Hepatocyte (in vitro differentiated cells): ENCODE data around the gene CERK. TPM values are rescaled to one million over a fixed set of nuclear protein-coding genes. Genes with fewer than 3 reads are reported as not detected.
A peak's percentile ranks its signal among the peaks of the same experiment; 100 is the strongest.

Source experiments
- DNase-seq: peaks from one replicate; pipeline ENCODE4 v3.0.0-alpha.2; 2016; ENCODE audit warnings: low spot score
- H2AFZ ChIP-seq: fragments of 200-600 bp; sonication (generic); 2 replicates; pipeline ENCODE4 v1.6.0; 2016; ENCODE audit warnings: antibody characterized with exemption, mild to moderate bottlenecking
- H3K27ac ChIP-seq: fragments of 200-600 bp; sonication (generic); 2 replicates; pipeline ENCODE4 v1.5.1; 2016; ENCODE audit warnings: mild to moderate bottlenecking
- H3K27me3 ChIP-seq: fragments of 200-600 bp; sonication (generic); 2 replicates; pipeline ENCODE4 v1.6.1; 2016
- H3K36me3 ChIP-seq: fragments of 200-600 bp; sonication (generic); replicated peaks from 2 replicates; pipeline ENCODE4 v1.5.1; 2016; ENCODE audit warnings: low read depth; ENCODE audit not compliant: insufficient read depth
- H3K4me1 ChIP-seq: fragments of 200-600 bp; sonication (generic); 2 replicates; pipeline ENCODE4 v1.5.1; 2016; ENCODE audit warnings: mild to moderate bottlenecking, moderate library complexity; ENCODE audit not compliant: insufficient read depth
- H3K4me2 ChIP-seq: fragments of 200-600 bp; sonication (generic); 2 replicates; pipeline ENCODE4 v1.6.0; 2016
- H3K4me3 ChIP-seq: fragments of 200-600 bp; sonication (generic); 2 replicates; pipeline ENCODE4 v1.5.1; 2016; ENCODE audit warnings: mild to moderate bottlenecking
- H3K79me2 ChIP-seq: fragments of 200-600 bp; sonication (generic); 2 replicates; pipeline ENCODE4 v1.6.0; 2017; ENCODE audit warnings: mild to moderate bottlenecking
- H3K9me2 ChIP-seq: fragments of 200-600 bp; sonication (generic); replicated peaks from 2 replicates; pipeline ENCODE4 v1.6.0; 2017; ENCODE audit warnings: mild to moderate bottlenecking; ENCODE audit not compliant: insufficient read depth
- H3K9me3 ChIP-seq: fragments of 200-600 bp; sonication (generic); 2 replicates; pipeline ENCODE4 v1.5.1; 2016; ENCODE audit warnings: low read depth, mild to moderate bottlenecking
- H4K20me1 ChIP-seq: fragments of 200-600 bp; sonication (generic); 2 replicates; pipeline ENCODE4 v1.6.0; 2016; ENCODE audit warnings: mild to moderate bottlenecking; ENCODE audit not compliant: insufficient read depth, poor library complexity, severe bottlenecking
- EZH2 ChIP-seq: fragments of 200-600 bp; sonication (generic); IDR thresholded peaks from 2 replicates; pipeline ENCODE4 v1.6.1; 2016; ENCODE audit warnings: antibody characterized with exemption, mild to moderate bottlenecking, borderline replicate concordance
- EZH2phosphoT487 ChIP-seq: fragments of 200-600 bp; sonication (generic); IDR thresholded peaks from one replicate; pipeline ENCODE4 v1.6.1; 2018; ENCODE audit warnings: antibody characterized with exemption, mild to moderate bottlenecking, low read depth, moderate library complexity; ENCODE audit not compliant: unreplicated experiment, severe bottlenecking
- WGBS: methylation state at CpG from one replicate; pipeline ENCODE4 v1.1.6; 2016; ENCODE audit warnings: low lambda C conversion rate; ENCODE audit errors: missing lambda C conversion rate; 5-methylcytosine and 5-hydroxymethylcytosine counted together
- polyA plus RNA-seq: library from polyadenylated mRNA; unstranded; fragments of >200 nt; fragmentation: Nextera tagmentation; extraction: Ambion mirVana; gene quantifications from 2 replicates; pipeline ENCODE4 v1.2.1, GENCODE V29; 2016
- total RNA-seq: library from RNA; depleted of rRNA; stranded (reverse); fragments of >200 nt; gene quantifications from 2 replicates; pipeline ENCODE4 v1.2.3, GENCODE V29; 2014
- TF ChIP-seq, protein P1 (sequence below): fragments of 200-600 bp; sonication (generic); IDR thresholded peaks from 2 replicates; pipeline ENCODE4 v1.5.1; 2016; ENCODE audit warnings: antibody characterized with exemption, mild to moderate bottlenecking; ENCODE audit not compliant: poor library complexity

Gene CERK
- total and polyA plus RNA-seq, 2 experiments from 2014 or later = 38.6 to 59.0 TPM

DNA sequence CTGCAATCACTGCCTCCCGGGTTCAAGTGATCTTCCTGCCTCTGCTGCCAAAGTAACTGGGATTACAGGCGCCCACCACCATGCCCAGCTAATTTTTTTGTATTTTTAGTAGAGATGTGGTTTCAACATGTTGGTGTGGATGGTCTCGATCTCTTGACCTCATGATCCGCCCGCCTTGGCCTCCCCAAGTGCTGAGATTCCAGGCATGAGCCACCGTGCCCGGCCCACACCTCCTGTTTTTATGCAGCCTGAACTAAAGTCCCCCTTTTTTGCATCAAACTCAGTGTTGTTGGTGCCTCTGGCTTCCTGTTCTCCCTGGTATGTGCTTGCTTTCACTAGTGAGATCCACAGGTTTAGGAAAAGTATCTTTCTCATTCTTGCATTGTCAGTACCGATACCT lies 28.6 kb upstream of the CERK start:
- Histone ChIP-seq H3K36me3 (no peaks in the 10 kb centered on the region), H3K79me2 (peaks cover 66% of the 10 kb centered on the region), H3K9me2 (no peaks in the 10 kb centered on the region), H3K9me3 (no peaks in the 10 kb centered on the region), H4K20me1 (no peaks in the 10 kb centered on the region), H3K4me1 (peaks cover 10% of the 10 kb centered on the region), H3K4me3 (no peak overlapping the region), H3K4me2 (no peak overlapping the region), H3K27me3 (no peaks in the 10 kb centered on the region), H2AFZ (no peak overlapping the region), H3K27ac (no peak overlapping the region)
- WGBS = 95% methylated on average over 8 of the region's 8 CpGs
- no peak for TF ChIP-seq EZH2phosphoT487
- TF ChIP-seq EZH2 = no peak
- DNase-seq = no peak

GRCh38 chr22:46764779-46765485 lies 26.9 kb upstream of the CERK start:
- DNase-seq = no peak
- Histone ChIP-seq H3K9me3 (no peaks in the 10 kb centered on the region), H3K27ac (no peak overlapping the region), H3K36me3 (no peaks in the 10 kb centered on the region), H3K9me2 (no peaks in the 10 kb centered on the region), H3K79me2 (peaks cover 73% of the 10 kb centered on the region), H3K27me3 (no peaks in the 10 kb centered on the region), H3K4me3 (no peak overlapping the region), H4K20me1 (no peaks in the 10 kb centered on the region), H2AFZ (no peak overlapping the region), H3K4me2 (peak overlapping the region; percentile 7), H3K4me1 (peaks cover 20% of the 10 kb centered on the region)
- 87% methylated on average over 6 of the region's 6 CpGs for whole genome bisulfite sequencing
- TF ChIP-seq, protein P1, sequence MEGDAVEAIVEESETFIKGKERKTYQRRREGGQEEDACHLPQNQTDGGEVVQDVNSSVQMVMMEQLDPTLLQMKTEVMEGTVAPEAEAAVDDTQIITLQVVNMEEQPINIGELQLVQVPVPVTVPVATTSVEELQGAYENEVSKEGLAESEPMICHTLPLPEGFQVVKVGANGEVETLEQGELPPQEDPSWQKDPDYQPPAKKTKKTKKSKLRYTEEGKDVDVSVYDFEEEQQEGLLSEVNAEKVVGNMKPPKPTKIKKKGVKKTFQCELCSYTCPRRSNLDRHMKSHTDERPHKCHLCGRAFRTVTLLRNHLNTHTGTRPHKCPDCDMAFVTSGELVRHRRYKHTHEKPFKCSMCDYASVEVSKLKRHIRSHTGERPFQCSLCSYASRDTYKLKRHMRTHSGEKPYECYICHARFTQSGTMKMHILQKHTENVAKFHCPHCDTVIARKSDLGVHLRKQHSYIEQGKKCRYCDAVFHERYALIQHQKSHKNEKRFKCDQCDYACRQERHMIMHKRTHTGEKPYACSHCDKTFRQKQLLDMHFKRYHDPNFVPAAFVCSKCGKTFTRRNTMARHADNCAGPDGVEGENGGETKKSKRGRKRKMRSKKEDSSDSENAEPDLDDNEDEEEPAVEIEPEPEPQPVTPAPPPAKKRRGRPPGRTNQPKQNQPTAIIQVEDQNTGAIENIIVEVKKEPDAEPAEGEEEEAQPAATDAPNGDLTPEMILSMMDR = no peak
- no peak for TF ChIP-seq EZH2phosphoT487
- TF ChIP-seq EZH2 = no peak

DNA sequence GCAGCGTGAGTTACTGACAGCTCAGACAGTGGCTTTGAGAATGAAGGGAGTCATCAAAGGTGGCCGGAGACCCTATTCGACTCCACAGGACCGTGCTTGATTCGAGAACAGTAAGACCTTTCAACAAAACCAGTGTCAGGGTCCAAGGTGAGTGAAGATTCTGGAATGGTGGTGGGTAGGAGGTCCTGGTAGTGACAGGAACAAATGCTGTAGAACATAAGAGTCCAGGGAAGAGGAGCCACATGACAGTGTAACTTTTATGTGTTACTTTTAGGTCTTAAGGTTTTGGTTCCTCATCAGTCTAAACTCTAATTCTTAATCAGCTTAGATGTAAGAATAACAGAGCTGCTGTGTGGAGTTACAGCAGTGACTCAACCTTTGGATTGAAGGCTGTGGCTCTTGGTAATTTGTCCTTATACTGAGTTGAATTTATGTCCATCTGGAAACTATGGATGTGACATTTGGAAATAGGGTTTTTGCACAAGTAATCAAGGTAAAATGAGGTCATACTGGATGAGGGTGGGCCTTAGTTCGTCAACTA lies 26.2 kb upstream of the CERK start:
- no peak for DNase-seq
- Histone ChIP-seq H3K36me3 (no peaks in the 10 kb centered on the region), H3K79me2 (peaks cover 72% of the 10 kb centered on the region), H3K4me3 (no peak overlapping the region), H3K27ac (no peak overlapping the region), H2AFZ (no peak overlapping the region), H3K27me3 (no peaks in the 10 kb centered on the region), H4K20me1 (no peaks in the 10 kb centered on the region), H3K4me1 (peaks cover 20% of the 10 kb centered on the region), H3K4me2 (peak overlapping the region; percentile 83), H3K9me2 (no peaks in the 10 kb centered on the region), H3K9me3 (no peaks in the 10 kb centered on the region)
- no peak for TF ChIP-seq EZH2
- TF ChIP-seq EZH2phosphoT487 = no peak
- TF ChIP-seq, protein P1 = no peak
- 93% methylated on average over 6 of the region's 6 CpGs for WGBS

DNA sequence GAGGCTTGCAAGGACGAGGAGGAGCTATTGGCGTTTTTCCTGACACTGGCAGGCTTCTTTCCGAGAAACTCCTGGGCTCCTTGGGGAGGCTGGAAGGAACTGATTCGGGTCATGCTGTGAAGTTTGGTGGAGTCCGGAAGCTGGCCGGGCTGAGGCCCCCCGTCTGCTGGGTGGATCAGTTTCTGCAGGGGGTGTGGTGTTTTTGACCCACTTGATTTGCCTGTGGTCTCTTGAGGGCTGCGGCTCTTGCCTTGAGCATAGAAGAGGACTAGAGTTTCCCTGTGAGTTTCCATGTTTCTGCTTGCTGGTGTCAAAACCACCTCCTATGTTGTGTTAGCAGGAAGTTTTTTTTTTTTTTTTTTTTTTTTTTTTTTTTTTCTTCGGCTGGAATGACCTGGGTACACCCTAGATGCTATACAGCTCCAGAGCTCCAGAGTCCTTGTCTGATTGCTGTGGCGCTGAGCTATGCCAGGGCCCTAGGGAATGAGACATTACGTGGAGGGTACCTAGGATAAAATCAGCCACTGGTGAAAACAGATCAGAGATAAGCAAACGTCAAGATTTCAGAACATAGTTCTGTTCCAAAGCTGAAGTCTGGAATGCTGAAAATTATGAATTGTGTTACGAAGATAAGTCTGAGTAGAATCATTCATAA lies 25.1 kb upstream of the CERK start:
- Histone ChIP-seq H3K27me3 (no peaks in the 10 kb centered on the region), H3K36me3 (no peaks in the 10 kb centered on the region), H3K4me1 (peaks cover 20% of the 10 kb centered on the region), H2AFZ (peak overlapping the region; percentile 51), H3K4me3 (peak overlapping the region; percentile 70), H3K27ac (peak overlapping the region; percentile 97), H3K79me2 (peaks cover 65% of the 10 kb centered on the region), H3K4me2 (peak overlapping the region; percentile 83), H3K9me3 (no peaks in the 10 kb centered on the region), H4K20me1 (no peaks in the 10 kb centered on the region), H3K9me2 (no peaks in the 10 kb centered on the region)
- no peak for DNase-seq
- TF ChIP-seq, protein P1 = no peak
- no peak for TF ChIP-seq EZH2phosphoT487
- no peak for TF ChIP-seq EZH2
- WGBS = 20% methylated on average over 10 of the region's 13 CpGs
